GM12892 (cell line): ENCODE measurements around the gene NME5.

ENCODE experiments used
- POLR2A ChIP-seq: IDR thresholded peaks from 2 replicates; pipeline ENCODE4 v1.6.1; 2011; ENCODE audit warnings: low read depth, low read length, control low read depth
- POLR2AphosphoS5 ChIP-seq: IDR thresholded peaks from 2 replicates; pipeline ENCODE4 v1.6.1; 2011; ENCODE audit warnings: low read depth, low read length, control low read depth
- TAF1 ChIP-seq: IDR thresholded peaks from 2 replicates; pipeline ENCODE4 v1.6.1; 2011; ENCODE audit warnings: low read depth, mild to moderate bottlenecking, control low read depth, low read length, borderline replicate concordance

DNA sequence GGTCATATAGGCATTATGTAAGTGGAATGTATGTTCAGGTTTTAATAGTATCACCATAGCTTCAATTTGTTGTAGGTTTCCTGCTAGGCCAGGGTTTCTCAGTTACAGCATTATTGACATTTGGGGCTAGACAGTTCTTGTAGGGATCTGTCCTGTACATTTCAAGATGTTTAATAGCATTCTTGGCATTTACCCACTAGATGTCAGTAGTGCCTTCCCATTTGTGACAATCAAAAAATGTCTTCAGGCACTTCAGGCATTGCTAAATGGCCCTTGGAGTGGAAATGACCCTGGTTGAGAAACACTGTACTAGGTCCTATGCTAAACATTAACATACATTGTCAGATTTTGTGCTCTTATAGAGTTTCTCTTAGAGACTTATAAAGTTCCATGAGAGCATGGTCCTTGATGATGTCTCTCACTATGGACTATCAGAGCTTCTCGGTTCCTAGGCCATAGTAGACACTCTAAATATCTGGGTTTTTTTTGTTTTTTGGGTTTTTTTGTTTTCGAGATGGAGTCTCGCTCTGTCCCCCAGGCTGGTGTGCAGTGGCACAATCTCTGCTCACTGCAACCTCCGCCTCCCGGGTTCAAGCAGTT lies 41.1 kb upstream of the NME5 start:
- no peak for TF ChIP-seq POLR2A
- no peak for TF ChIP-seq TAF1
- TF ChIP-seq POLR2AphosphoS5: no peak
